ENCODE measurements around the gene IDNK.

Gene IDNK

GRCh38 chr9:83665580-83666200, 42.7 kb downstream of the IDNK start:
- no peak for DNase-seq (ENCODE audit: low read depth)
- H3K4me3 ChIP-seq (ENCODE audit: low read length): no peak overlapping the region
- TF ChIP-seq CTCF (conservative IDR thresholded peaks at IDR 0.05; ENCODE audit: low read depth, low read length): no peak

GRCh38 chr9:83669067-83669466, 46.1 kb downstream of the IDNK start:
- DNase-seq (ENCODE audit: low read depth): no peak
- H3K4me3 ChIP-seq (ENCODE audit: low read length): no peak overlapping the region
- TF ChIP-seq CTCF (conservative IDR thresholded peaks at IDR 0.05; ENCODE audit: low read depth, low read length): no peak

GRCh38 chr9:83670381-83670780, 47.4 kb downstream of the IDNK start:
- no peak overlapping the region for H3K4me3 ChIP-seq (ENCODE audit: low read length)
- no peak for DNase-seq (ENCODE audit: low read depth)
- TF ChIP-seq CTCF (conservative IDR thresholded peaks at IDR 0.05; ENCODE audit: low read depth, low read length): no peak

GRCh38 chr9:83671451-83671850, 48.5 kb downstream of the IDNK start:
- TF ChIP-seq CTCF (conservative IDR thresholded peaks at IDR 0.05; ENCODE audit: low read depth, low read length): no peak
- no peak for DNase-seq (ENCODE audit: low read depth)
- no peak overlapping the region for H3K4me3 ChIP-seq (ENCODE audit: low read length)

- TF ChIP-seq CTCF (conservative IDR thresholded peaks at IDR 0.05; ENCODE audit: low read depth, low read length): no peak
- DNase-seq (ENCODE audit: low read depth): no peak
- H3K4me3 ChIP-seq (ENCODE audit: low read length): no peak overlapping the region
These were observed 52.5 kb downstream of the IDNK start for GRCh38 chr9:83675466-83675865.

- no peak for TF ChIP-seq CTCF (conservative IDR thresholded peaks at IDR 0.05; ENCODE audit: low read depth, low read length)
- no peak for DNase-seq (ENCODE audit: low read depth)
- H3K4me3 ChIP-seq (ENCODE audit: low read length): no peak overlapping the region
These were observed 54.7 kb downstream of the IDNK start for GRCh38 chr9:83677596-83677995.

- no peak for TF ChIP-seq CTCF (conservative IDR thresholded peaks at IDR 0.05; ENCODE audit: low read depth, low read length)
- H3K4me3 ChIP-seq (ENCODE audit: low read length): no peak overlapping the region
- no peak for DNase-seq (ENCODE audit: low read depth)
These were observed 57.3 kb downstream of the IDNK start for GRCh38 chr9:83680233-83680632.
